A549 (cell line): Measurements from ENCODE around the gene DHRS11.

Source experiments
- BCL3 ChIP-seq: fragments of >200 bp; sonication (Bioruptor Twin); formaldehyde crosslinking; IDR thresholded peaks from 3 replicates; pipeline ENCODE4 v1.6.1; 2016
- CTCF ChIP-seq: fragments of >200 bp; sonication (Bioruptor Twin); formaldehyde crosslinking; IDR thresholded peaks from 3 replicates; pipeline ENCODE4 v1.5.1; 2016

- TF ChIP-seq CTCF (no peak), BCL3 (no peak)
Measured at GRCh38 chr17:36597226-36597625, 5.5 kb downstream of the DHRS11 start.
